ENCODE results near the gene ZNF593OS. TPM values are rescaled to one million over a fixed set of nuclear protein-coding genes. Genes with fewer than 3 reads are reported as not detected.

ZNF593OS gene
- total RNA-seq, 4 donors from 2014 or later: not detected

GRCh38 chr1:26127235-26128163, 44.1 kb downstream of the ZNF593OS start:
- Histone ChIP-seq H3K27ac (replicated peaks in 1 of 4) (peak overlapping the region in 1 of 4 donors; percentile 41), H3K9me3 (no peaks in the 10 kb centered on the region), H3K4me3 (no peak overlapping the region), H3K4me1 (peaks cover 0 to 27% (median 12%) of the 10 kb centered on the region in 4 donors), H3K27me3 (no peaks in the 10 kb centered on the region), H3K36me3 (peaks cover 0 to 3% (median 0%) of the 10 kb centered on the region in 4 donors)
- no peak for TF ChIP-seq POLR2A (IDR thresholded peaks at IDR 0.05; ENCODE audit: low read depth)
- no peak for TF ChIP-seq POLR2AphosphoS5 (IDR thresholded peaks at IDR 0.05)
- TF ChIP-seq, protein P1, sequence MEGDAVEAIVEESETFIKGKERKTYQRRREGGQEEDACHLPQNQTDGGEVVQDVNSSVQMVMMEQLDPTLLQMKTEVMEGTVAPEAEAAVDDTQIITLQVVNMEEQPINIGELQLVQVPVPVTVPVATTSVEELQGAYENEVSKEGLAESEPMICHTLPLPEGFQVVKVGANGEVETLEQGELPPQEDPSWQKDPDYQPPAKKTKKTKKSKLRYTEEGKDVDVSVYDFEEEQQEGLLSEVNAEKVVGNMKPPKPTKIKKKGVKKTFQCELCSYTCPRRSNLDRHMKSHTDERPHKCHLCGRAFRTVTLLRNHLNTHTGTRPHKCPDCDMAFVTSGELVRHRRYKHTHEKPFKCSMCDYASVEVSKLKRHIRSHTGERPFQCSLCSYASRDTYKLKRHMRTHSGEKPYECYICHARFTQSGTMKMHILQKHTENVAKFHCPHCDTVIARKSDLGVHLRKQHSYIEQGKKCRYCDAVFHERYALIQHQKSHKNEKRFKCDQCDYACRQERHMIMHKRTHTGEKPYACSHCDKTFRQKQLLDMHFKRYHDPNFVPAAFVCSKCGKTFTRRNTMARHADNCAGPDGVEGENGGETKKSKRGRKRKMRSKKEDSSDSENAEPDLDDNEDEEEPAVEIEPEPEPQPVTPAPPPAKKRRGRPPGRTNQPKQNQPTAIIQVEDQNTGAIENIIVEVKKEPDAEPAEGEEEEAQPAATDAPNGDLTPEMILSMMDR (IDR thresholded peaks at IDR 0.05): no peak
- TF ChIP-seq EP300 (IDR thresholded peaks at IDR 0.05): no peak
- intact Hi-C loops (cut with DNase I): no loop called here
- no peak for DNase-seq (ENCODE audit: extremely low spot score)
- WGBS: 50% methylated on average over 13 of the region's 13 CpGs

DNA sequence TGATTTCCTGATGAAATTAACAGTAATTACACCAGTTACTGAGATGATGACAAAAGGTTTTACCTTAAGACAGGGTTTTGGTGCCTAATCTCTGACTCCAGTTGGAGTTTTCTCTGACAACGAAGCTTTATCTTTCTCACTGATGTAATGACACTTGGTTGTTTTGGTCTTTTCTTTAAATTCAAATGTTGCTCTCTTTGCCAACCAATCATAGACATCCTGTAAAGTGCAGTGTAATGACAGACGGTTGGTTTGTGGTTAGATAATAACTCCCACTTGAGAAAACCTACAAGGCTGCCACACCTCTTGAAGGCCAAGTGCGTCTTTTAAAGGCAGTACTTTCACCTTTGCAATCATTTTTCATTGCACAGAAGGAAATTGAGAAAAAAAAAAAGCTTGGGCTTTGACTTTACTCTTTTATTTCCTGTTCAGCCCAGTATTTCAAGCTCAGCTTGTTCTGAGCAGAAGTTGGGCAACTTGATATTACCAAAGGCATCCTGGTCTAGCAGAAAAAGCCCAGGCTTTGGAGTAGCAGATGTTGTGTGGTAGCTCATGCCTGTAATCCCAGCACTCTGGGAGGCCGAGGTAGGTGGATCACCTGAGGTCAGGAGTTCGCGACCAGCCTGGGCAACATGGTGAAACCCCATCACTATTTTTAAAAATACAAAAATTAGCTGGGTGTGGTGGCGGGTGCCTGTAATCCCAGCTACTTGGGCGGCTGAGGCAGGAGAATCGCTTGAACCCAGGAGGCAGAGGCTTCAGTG, 45.1 kb downstream of the ZNF593OS start:
- Histone ChIP-seq H3K9me3 (no peaks in the 10 kb centered on the region), H3K4me3 (no peak overlapping the region), H3K27me3 (no peaks in the 10 kb centered on the region), H3K27ac (replicated peaks in 1 of 4) (peak overlapping the region in 1 of 4 donors; percentile 41), H3K4me1 (peaks cover 6 to 37% (median 16%) of the 10 kb centered on the region in 4 donors), H3K36me3 (peaks cover 0 to 5% (median 1%) of the 10 kb centered on the region in 4 donors)
- no peak for DNase-seq (ENCODE audit: extremely low spot score)
- 74% methylated on average over 9 of the region's 9 CpGs for WGBS
- intact Hi-C loops (cut with DNase I): no loop called here
- no peak for TF ChIP-seq POLR2AphosphoS5 (IDR thresholded peaks at IDR 0.05)
- TF ChIP-seq, protein P1 (IDR thresholded peaks at IDR 0.05): no peak
- TF ChIP-seq EP300 (IDR thresholded peaks at IDR 0.05): no peak
- no peak for TF ChIP-seq POLR2A (IDR thresholded peaks at IDR 0.05; ENCODE audit: low read depth)

- TF ChIP-seq, protein P1 (IDR thresholded peaks at IDR 0.05): no peak
- no peak for TF ChIP-seq POLR2AphosphoS5 (IDR thresholded peaks at IDR 0.05)
- no peak for TF ChIP-seq EP300 (IDR thresholded peaks at IDR 0.05)
- no peak for TF ChIP-seq POLR2A (IDR thresholded peaks at IDR 0.05; ENCODE audit: low read depth)
- no peaks in the 10 kb centered on the region for H3K9me3 ChIP-seq
- no peak for DNase-seq (ENCODE audit: extremely low spot score)
- peaks cover 0 to 5% (median 1%) of the 10 kb centered on the region in 4 donors for H3K36me3 ChIP-seq
- no peak overlapping the region for H3K4me3 ChIP-seq
- intact Hi-C loops (cut with DNase I): no loop called here
- H3K27me3 ChIP-seq: no peaks in the 10 kb centered on the region
- H3K27ac ChIP-seq (replicated peaks in 1 of 4): peak overlapping the region in 1 of 4 donors; percentile 41
- H3K4me1 ChIP-seq: peaks cover 6 to 41% (median 16%) of the 10 kb centered on the region in 4 donors
- WGBS: 69% methylated on average over 1 of the region's 1 CpG
Observed at GRCh38 chr1:26125946-26126320, 45.7 kb downstream of the ZNF593OS start.

- Histone ChIP-seq H3K27ac (replicated peaks in 1 of 4) (no peak overlapping the region), H3K9me3 (no peaks in the 10 kb centered on the region), H3K36me3 (peaks cover 0 to 7% (median 3%) of the 10 kb centered on the region in 4 donors), H3K4me3 (no peak overlapping the region), H3K27me3 (no peaks in the 10 kb centered on the region), H3K4me1 (peaks cover 6 to 41% (median 16%) of the 10 kb centered on the region in 4 donors)
- intact Hi-C loops (cut with DNase I): no loop called here
- no peak for DNase-seq (ENCODE audit: extremely low spot score)
- TF ChIP-seq POLR2A (IDR thresholded peaks at IDR 0.05; ENCODE audit: low read depth): no peak
- no peak for TF ChIP-seq EP300 (IDR thresholded peaks at IDR 0.05)
- TF ChIP-seq POLR2AphosphoS5 (IDR thresholded peaks at IDR 0.05): no peak
- TF ChIP-seq, protein P1 (IDR thresholded peaks at IDR 0.05): no peak
Observed at GRCh38 chr1:26125382-26125781, 46.2 kb downstream of the ZNF593OS start.

Data from esophagus muscularis mucosa (tissue), 4 donors.